ENCODE data around the gene BMP2K.
A peak's percentile ranks its signal among the peaks of the same experiment; 100 is the strongest.
"Not testable (repeated sequence)": the region's sequence is repeated elsewhere in the genome, so short reads cannot be mapped to it uniquely, and the experiment has no call there.

Gene BMP2K

DNA sequence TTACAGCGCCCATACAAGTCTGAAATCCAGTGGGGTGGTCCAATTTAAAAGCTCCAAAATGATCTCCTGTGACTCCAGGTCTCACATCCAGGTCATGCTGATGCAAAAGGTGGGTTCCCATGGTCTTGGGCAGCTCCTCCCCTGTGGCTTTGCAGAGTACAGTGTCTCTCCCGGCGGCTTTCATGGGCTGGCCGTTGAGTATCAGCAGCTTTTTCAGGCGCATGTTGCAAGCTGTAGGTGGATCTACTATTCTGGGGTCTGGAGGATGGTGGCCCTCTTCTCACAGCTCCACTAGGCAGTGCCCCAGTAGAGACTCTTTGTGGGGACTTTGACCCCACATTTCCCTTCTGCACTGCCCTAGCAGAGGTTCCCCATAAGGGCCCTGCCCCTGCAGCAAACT, 92.6 kb downstream of the BMP2K start:
- not testable (repeated sequence) for DNase-seq

DNA sequence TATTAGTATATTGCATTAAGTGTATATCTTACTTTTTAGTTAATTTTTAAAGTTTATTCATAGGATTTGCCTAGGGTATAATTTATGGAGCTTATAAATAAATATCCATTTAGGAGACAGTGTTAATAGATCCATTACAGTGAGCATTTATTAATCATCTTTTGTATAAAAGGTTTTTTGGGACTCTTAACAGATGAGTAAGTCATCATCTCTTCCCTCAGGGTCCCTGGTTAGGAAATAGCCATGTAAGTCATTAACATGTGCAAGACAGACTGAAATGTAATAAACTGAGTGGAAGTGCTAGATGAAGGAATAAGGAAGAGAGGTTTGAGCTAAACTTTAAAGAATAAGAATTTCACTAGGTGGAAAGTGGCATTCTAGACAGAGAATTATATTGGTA, 93.9 kb downstream of the BMP2K start:
- no peak for DNase-seq

DNA sequence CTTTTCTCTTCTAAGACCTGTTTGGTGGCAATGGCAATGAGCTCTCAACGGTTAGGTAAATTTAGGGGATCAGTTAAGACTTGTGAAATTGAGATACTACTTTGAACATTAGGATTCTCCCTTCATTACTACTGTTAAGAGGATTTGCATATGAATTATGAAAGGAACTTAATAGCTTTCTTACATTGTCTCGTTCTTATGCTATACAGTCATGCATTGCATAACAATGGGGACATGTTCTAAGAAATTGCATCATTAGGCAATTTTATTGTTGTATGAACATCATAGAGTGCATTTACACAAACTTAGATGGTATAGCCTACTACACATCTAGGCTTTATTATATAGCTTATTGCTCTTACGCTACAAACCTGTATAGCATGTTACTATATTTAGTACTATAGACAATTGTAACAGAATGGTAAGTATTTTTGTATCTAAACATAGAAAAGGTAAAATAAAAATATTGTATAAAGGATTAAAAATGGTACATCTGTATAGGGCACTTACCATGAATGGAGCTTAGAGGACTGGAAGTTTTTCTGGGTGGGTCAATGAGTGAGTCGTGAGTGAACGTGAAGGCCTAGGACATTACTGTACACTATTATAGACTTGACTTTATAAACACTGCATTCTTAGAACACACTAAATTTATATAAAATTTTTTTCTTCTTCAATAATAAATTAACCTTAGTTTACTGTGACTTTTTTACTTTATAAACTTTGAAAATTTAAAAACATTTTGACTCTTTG, 100.6 kb downstream of the BMP2K start:
- DNase-seq: peak; percentile 9

DNA sequence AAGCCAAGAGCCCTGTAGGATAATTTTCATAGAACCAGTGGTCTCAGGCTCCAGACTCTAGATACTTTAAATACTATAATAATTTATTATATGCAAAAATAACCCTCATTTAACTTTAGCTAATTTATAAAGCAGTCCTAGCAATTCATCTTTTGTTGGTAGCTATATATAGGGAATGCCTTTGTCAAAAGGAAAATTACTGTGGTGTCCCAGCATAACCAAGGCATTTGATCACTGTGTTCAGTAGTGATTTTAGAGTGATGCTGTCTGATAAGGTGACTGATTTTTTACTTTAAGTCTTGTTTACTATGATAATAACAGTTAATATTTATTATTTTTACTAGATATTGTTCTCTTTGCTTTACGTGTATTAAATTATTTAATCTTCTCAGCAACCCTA, 101.9 kb downstream of the BMP2K start:
- DNase-seq: no peak

DNA sequence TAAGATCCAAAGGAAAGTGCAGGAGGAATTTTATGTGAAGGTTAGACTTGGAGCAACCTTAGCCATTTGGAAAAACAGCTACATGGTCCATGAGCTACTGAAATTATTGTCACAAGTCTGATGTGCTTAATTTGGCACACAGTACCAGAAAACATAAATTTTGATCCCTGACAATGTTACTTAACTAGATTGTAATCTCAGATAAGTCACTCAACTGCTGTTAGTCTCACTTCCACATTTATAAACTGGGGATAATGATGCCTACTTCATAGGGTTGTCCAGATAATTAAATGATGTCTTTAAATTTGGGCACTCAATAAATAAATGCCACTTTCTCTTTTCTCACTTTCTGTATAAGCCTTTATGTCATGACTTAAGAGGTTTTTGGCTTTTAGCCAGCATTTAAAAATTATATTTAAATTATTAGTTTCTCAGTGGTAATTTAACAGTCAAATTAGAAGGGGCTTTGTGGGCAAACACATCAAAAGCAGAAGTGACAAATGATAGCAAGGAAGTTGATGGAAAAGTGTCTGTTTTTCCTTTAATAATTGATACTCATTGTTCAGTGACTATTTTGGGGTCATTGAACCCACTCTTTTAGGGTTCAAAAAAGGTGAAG, 104.8 kb downstream of the BMP2K start:
- no peak for DNase-seq

DNA sequence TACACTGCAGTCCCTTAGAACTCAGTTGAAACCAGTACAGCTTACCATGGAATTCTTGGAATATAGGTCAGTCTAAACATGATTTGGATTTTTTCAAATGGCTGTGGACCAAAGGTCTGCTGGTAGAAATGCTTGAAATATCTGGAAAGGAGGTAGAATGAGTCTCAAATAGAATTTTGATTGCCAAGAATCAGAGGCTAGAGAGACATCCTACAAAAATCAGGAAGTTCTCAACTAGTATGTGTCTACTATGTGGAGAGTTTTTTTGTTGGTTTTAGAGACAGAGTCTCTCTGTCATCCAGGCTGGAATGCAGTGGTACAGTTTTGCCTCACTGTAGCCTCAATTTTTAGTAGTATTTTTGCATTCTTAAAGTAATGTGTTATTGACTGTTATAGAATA, 109.4 kb downstream of the BMP2K start:
- peak; percentile 62 for DNase-seq

DNA sequence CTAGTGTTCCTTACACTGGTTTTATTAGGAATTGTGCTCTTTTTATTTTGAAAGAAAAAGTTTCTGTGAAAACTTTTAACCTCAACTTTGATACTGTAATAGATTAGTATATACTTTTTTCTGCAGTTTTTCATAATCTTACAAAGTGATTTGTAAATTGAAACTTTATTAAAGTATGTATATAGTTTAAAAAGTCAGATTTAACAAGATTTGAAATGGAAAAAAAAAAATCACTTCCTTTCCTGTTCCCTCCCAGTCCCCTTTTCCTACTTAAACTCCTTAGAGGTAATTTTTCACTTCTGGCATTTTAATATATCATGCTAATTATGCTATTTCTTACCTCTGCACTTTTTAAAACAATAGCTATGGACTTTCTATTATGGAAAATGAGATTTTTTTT, 113.8 kb downstream of the BMP2K start:
- no peak for DNase-seq

DNA sequence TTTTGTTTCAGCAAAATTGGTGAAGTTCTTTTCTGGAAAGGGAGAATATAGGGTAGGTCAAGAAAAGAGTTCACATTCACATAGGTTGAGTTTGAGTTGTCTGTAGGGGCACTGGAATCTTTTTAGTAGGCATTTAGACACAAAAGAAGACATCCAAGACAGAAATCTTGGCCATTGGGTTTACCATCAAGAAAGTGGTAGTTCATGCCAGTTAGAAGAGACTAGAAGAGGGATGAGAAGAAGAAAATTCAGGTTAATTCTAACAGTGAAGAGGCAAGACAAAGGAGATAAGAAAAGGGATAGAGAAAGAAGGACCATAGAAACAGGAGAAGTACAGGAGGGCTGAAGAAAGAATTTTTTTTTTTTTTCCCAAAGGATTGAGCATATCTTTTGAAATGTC, 123.2 kb downstream of the BMP2K start:
- DNase-seq: no peak

DNA sequence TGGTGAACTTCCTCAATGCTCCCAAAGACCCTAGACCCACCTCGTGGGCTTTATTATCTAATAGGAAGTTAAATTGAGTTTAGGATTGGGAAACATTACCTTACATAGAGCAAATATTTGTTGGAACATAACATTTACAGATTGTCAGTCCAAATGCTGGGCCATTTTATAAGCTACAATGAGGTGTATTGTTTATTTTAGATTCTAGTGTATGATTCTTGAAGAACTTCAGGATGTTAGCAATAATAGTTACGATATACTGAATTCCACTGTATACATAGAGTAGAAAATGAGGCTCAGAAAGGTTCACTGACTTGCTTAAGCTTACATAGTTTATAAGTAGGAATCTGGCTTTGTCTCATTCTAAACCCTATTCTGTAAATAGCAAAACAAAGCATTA, 125.7 kb downstream of the BMP2K start:
- DNase-seq: no peak

DNA sequence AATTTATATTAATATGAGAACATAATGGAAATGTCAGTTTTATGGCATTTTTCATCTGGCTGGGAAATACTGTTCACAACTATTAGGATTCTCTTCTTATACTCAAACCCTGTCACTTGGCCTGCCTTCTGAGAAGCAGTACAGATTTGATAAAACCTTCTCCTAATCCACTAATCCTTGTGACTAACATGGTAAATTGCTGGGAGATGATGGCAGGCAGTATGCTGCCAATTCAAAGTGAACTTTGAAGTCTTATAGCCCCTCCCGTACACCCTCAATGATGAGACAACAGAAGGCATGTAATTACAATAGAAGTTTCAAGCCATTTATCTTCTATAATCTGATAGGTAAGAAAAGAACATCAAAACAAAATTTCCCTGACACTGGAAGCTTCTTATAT, 126.1 kb downstream of the BMP2K start:
- no peak for DNase-seq

DNA sequence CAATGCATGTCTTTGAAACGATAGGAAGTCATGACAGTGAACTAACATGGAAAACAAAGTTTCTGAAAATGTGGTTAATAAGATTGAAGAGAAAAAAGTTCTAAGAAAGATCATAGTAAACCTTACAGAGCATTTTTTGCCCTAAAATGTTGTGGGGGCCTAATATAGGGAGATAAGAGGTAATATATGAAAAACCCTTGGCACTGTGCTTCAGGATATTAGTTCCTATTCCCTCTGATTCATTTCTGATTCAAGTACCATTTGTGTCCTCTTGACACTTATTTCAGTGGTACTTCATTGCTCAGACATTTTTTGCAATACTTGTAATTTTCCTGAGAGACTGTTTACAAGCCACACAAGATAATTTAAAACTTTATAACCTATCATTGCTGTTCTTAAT, 128.0 kb downstream of the BMP2K start:
- DNase-seq: no peak

DNA sequence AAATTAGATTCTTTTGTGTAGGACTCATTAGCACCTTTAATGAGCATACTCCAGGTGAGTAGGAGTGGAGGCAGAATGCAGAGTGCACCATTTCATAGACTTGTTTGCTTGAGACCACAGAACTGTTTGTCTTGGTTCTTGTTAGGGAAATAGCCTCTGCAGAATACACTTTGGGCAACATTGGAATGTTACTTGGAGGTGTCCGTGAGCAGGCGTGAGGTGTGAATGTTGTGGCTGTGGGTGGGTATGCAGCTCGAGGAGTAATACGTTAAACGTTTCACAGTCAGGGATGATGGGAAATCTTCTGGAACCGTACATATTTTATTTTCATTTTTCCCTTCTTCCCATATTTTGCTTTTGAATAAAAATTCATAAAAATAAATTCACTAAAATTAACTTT, 131.5 kb downstream of the BMP2K start:
- DNase-seq: no peak

DNA sequence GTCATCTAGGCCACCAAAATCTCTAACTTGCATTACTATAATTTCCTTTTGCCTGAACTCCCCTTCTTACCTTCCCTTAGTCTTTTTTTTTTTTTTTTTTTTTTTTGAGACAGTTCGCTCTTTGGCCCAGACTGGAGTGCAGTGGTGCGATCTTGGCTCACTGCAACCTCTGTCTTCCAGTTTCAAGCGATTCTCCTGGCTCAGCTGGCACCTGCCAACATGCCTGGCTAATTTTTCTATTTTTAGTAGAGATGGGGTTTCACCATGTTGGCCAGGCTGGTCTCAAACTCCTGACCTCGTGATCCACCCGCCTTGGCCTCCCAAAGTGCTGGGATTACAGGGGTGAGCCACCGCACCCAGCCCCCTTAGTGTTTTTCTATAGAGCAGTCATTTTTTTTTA, 132.8 kb downstream of the BMP2K start:
- DNase-seq: not testable (repeated sequence)

DNA sequence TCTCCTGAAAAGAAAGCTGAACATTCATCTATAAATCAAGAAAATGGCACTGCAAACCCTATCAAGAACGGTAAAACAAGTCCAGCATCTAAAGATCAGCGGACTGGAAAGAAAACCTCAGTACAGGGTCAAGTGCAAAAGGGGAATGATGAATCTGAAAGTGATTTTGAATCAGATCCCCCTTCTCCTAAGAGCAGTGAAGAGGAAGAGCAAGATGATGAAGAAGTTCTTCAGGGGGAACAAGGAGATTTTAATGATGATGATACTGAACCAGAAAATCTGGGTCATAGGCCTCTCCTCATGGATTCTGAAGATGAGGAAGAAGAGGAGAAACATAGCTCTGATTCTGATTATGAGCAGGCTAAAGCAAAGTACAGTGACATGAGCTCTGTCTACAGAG, 134.5 kb downstream of the BMP2K start:
- DNase-seq: no peak

DNA sequence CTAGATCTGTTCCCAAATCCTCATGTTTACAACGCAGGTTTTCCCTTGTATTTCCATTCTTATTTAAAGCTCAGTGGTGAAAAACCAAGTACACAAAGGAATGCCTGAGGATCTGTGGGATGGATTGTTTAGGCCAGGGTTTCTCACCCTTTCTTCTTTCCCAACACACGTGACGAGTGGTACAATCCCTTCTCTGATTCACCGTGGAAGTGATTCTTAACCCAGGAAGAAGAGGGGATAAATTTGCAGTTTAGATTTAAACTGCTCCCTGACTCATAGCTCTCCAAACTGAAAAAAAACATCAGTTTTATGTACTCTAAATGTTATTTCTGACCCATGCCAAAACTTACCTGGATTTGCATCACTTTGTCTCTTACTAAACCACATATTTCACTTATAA, 146.1 kb downstream of the BMP2K start:
- peak; percentile 25 for DNase-seq

DNA sequence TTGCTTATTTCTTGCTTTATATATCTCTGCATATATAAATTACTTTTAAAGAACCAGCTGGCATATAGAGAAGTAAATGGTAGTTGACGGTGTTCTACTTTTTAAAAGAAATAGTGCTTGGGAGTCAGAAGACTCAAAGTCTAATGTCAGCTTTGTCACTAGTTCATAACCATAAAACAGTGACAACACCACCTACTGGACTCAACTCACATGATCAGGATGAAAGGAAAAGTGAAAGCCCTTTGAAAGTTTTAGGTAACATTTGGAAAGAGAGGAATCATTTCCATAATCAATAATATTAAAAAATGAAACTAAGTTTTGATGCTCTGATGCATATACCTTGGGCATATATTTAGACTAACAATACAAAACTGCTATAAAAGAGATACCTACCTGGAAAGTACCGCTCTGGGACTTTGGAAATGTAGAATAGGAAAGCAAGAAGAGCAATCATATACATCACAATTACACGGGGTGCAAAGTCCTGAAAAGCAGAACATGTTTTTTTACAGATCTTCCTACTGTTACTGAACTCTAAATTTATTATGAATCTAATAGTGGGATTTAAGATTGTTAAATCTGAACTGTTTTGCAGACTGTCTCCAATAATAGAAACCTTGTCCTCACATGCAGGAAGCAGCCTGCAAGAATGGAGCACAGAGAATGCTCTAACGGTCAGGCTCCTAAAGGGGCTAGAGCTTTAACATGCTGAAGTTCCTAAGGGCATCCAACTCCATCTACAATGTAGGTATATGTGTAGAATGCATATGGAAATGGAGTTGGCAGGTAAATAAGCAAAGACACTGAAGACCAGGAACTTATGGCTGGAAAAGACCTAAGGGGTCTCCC, 147.5 kb downstream of the BMP2K start:
- DNase-seq: no peak

DNA sequence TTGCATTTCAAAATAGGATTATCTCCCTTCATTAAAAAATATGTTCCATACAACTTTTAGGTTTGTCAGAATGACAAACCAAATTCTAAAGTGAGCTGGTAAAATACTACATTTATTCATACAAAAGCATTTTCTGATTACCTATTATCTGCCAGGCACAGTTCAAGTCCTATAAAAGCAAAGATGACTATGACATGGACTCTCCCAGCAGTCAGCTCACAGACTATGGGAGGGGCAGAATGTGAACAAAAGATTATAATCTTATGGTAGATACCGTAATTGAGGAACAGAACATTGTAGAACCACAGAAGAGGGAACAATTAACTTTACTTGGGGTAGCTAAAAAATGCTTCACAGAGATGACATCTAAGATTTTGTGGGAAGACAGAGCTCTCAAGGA, 150.7 kb downstream of the BMP2K start:
- no peak for DNase-seq

DNA sequence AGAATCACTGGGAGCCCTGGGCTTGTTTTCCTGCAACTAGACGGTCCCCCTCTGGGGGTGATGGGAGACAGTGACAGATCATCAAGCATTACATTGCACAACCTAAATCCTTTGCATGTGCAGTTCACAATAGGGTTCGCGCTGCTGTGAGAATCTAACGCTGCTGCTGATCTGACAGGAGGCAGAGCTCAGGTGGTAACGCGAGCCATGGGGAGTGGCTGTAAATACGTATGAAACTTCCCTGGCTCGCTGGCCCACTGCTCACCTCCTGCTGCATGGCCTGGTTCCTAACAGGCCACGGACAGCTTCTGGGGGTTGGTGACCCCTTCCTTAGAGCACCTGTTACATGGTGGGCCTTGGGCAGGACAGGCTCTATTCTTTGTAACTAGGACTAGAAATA, 152.7 kb downstream of the BMP2K start:
- DNase-seq: no peak

DNA sequence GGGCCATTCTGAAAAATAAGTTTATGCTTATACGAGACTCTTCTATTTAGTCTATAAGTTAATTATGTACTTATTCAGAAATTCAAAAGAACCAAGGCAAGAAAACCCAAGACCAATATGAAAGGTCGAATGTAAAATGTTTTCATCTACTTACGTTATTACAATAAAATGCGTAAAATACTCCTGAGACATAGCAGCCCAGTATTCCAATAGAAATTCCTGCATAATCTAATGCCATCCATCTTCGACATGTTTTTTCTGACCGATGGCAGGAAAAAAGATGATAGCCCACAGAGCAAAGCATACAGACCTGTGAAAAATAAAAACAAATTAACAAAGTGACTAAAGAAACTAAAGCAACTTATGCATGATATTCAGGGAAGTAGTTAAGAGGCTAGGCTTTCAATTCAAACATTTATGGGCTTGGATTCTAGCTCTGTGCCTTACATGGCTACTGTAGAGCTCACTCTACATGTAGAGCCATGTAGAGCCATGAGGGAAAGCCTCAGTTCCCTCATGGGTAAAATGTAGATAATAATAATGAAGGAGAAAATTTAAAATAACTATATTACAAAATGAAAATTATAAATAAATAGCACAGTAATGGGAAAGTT, 154.0 kb downstream of the BMP2K start:
- no peak for DNase-seq

DNA sequence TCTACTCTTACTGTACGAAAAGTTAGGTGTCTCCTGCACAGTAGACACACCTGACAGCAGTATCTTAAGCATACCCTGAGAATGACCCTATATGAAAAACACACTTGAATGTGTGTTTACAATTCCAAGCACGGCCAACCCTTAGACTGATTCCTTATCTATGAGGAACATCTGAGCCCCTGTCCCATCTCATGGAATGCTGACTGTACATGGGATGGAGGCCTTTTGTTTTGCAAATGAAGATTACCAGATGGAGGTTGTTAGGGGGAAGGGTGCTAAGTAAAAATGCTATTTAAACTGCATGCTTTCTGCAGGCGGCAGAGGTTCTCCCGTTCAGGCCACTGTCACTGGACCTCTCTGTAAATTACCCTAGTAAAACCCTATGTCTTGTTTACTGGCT, 160.8 kb downstream of the BMP2K start:
- no peak for DNase-seq

DNA sequence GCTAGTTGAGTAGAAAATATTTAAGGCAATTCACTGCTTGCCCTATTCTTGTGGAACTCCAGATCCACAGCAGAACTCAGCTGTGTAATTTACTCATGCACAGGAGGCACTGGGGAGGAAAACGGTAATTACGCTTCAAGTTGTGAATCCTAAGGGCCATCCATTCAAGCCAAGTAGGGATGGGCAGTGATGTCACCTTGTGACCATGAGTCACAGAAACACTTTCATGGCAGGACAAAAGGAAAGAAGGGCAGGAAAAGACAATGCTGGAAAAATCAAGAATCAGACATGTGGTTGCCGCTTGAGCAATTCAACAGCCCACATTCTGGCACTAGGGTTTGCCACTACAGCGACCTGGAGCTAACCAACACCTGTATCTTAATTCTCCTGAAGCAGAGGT, 161.7 kb downstream of the BMP2K start:
- DNase-seq: peak; percentile 9

DNA sequence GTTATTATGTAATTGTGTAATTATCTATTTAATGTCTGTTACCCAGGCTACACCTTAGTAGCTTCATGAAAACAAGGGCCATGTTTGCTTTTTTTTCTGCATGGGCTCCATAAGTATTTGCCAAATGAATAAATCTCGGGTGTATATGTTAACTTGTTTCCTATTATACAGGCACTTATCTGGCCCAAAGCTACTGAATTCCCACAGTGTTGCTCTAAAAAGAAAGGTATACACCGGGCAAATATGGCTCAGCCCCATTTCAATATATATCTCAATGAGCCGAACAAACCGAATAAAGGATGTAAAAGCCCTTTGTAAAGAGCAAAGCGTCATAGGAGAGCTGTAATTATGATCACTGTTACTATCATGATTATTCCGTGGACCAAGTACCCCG, 162.3 kb downstream of the BMP2K start:
- DNase-seq: no peak

DNA sequence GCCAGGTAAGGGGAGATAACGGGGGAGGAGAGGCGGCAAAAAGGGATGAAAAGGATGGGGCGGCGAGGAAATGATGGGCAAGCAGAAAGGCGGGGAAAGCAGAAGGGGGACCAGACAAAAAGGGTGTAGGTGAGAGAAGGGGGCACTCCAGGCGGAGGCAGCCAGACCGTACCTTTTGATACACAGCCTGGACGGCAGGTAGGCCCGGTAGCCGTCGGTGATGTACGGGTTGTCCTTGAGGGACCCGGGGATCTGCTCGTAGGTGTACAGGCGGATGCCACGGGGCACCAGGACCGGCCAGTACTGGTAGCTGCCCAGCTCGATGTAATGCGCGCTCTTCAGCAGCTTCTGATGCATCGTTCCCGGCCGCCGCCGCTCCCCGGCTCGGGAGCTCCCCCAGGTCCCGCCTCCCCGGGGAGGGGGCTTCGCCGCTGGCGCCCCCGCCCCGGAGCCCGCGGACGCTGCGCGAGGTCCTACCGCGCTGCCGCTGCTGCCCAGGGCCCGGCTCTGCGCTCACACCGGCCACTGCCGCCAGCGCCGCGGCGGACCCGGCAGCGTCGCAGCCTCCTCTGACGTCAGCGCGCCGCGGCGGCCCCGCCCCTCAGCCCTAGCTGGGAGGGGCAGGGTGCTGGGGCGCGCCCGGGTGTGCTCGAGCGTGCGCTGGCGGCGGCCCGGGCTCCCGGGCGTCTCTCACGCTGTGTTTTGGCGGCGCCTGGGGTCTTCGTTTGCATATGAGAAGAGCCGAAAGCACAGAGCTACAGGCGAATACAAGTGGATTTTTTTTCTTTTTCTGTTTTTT, 162.9 kb downstream of the BMP2K start, which contains the start of gene PAQR3:
TSS of gene PAQR3 (minus strand) at position 571 of the 799 bp plus-strand sequence. CDS start at position 357, 214 bp downstream.
- peak; percentile 81 for DNase-seq
